PC-3 (cell line): Measurements from ENCODE around the gene MB. TPM values are rescaled to one million over a fixed set of nuclear protein-coding genes. Genes with fewer than 3 reads are reported as not detected.

Source experiments
- ATAC-seq: fragments of 200-7000 bp; cut with Tn5 transposase; 2 replicates; pipeline ENCODE4 v1.9.1; 2020; ENCODE audit warnings: mild to moderate bottlenecking, moderate library complexity
- BruUV-seq: library from RNA; stranded (reverse); fragments of 400-500 nt; replicated peaks from 2 replicates; lab custom pipeline; 2021; lab: Mats Ljungman, UMichigan
- CTCF ChIA-PET: fragments of 300-600 bp; sonication (Branson Sonifier 250); formaldehyde crosslinking; loops from one replicate; lab custom pipeline; 2022; ENCODE audit warnings: antibody characterized with exemption; lab: Charles Lee
- POLR2A ChIA-PET: fragments of 300-600 bp; sonication (Branson Sonifier 250); formaldehyde crosslinking; loops from one replicate; lab custom pipeline; 2022; ENCODE audit warnings: antibody characterized with exemption; ENCODE audit not compliant: unreplicated experiment; lab: Charles Lee
- DNase-seq: peaks from one replicate; pipeline ENCODE4 v3.0.0-alpha.2; 2015
- H2AFZ ChIP-seq: fragments of 300-600 bp; sonication (generic); 2 replicates; pipeline ENCODE4 v1.6.0; 2016; ENCODE audit warnings: antibody characterized with exemption, low read length
- H3F3A ChIP-seq: fragments of 300-600 bp; sonication (generic); one replicate; pipeline ENCODE4 v1.6.0; 2017; ENCODE audit warnings: antibody characterized with exemption, low read length, control low read depth, mild to moderate bottlenecking; ENCODE audit not compliant: unreplicated experiment
- H3K27ac ChIP-seq: fragments of 300-600 bp; sonication (generic); 2 replicates; pipeline ENCODE4 v1.5.1; 2016; ENCODE audit warnings: mild to moderate bottlenecking, low read length
- H3K27me3 ChIP-seq: fragments of 300-600 bp; sonication (generic); 2 replicates; pipeline ENCODE4 v1.6.1; 2016; ENCODE audit warnings: low read length, mixed read lengths
- H3K36me3 ChIP-seq: fragments of 300-600 bp; sonication (generic); 2 replicates; pipeline ENCODE4 v1.6.1; 2016; ENCODE audit warnings: low read depth, mixed run types, low read length, mixed read lengths
- H3K4me1 ChIP-seq: fragments of 300-600 bp; sonication (generic); 2 replicates; pipeline ENCODE4 v1.5.1; 2016; ENCODE audit warnings: low read length; ENCODE audit not compliant: insufficient read depth
- H3K4me2 ChIP-seq: fragments of 300-600 bp; sonication (generic); 2 replicates; pipeline ENCODE4 v1.6.0; 2016; ENCODE audit warnings: low read length
- H3K4me3 ChIP-seq: fragments of 300-600 bp; sonication (generic); 2 replicates; pipeline ENCODE4 v1.5.1; 2016; ENCODE audit warnings: mild to moderate bottlenecking, low read length, mixed read lengths
- H3K79me2 ChIP-seq: fragments of 300-600 bp; sonication (generic); 2 replicates; pipeline ENCODE4 v1.6.1; 2017; ENCODE audit warnings: low read length, mixed read lengths
- H3K9ac ChIP-seq: fragments of 300-600 bp; sonication (generic); 2 replicates; pipeline ENCODE4 v1.6.0; 2016; ENCODE audit warnings: mild to moderate bottlenecking, low read length
- H3K9me2 ChIP-seq: fragments of 300-600 bp; sonication (generic); replicated peaks from 2 replicates; pipeline ENCODE4 v1.6.1; 2016; ENCODE audit warnings: mixed run types, low read length, mixed read lengths
- H3K9me3 ChIP-seq: fragments of 300-600 bp; sonication (generic); 2 replicates; pipeline ENCODE4 v1.6.1; 2016; ENCODE audit warnings: low read length, mixed read lengths
- H4K20me1 ChIP-seq: fragments of 300-600 bp; sonication (generic); 2 replicates; pipeline ENCODE4 v1.6.1; 2016; ENCODE audit warnings: low read length, mixed read lengths
- CTCF ChIP-seq: fragments of 300-600 bp; sonication (generic); conservative IDR thresholded peaks from 2 replicates; pipeline ENCODE4 v1.5.1; 2017; ENCODE audit warnings: antibody characterized with exemption, low read depth, mild to moderate bottlenecking, low read length
- EZH2 ChIP-seq: fragments of 300-600 bp; sonication (generic); IDR thresholded peaks from one replicate; pipeline ENCODE4 v1.6.1; 2017; ENCODE audit warnings: antibody characterized with exemption, mild to moderate bottlenecking, low read length; ENCODE audit not compliant: unreplicated experiment
- EZH2phosphoT487 ChIP-seq: fragments of 300-600 bp; sonication (generic); IDR thresholded peaks from 2 replicates; pipeline ENCODE4 v1.6.1; 2018; ENCODE audit warnings: mild to moderate bottlenecking, antibody characterized with exemption, low read length, borderline replicate concordance
- intact Hi-C: fragments of 100-400 bp; cut with micrococcal nuclease; formaldehyde crosslinking; loops from 2 replicates; pipeline ENCODE4 v1.9.0; 2023
- total RNA-seq: library from RNA; depleted of rRNA; stranded (reverse); fragments of >200 nt; gene quantifications from 2 replicates; pipeline ENCODE4 v1.2.3, GENCODE V29; 2014

MB gene
- total RNA-seq, 1 experiment from 2014 or later = 14.6 TPM

- ChIA-PET POLR2A (no interaction called here), CTCF (no interaction called here)
- Histone ChIP-seq H2AFZ (no peak overlapping the region), H3K27ac (no peak overlapping the region), H3K4me3 (no peak overlapping the region), H3K4me1 (peaks cover 17% of the 10 kb centered on the region), H3K27me3 (no peaks in the 10 kb centered on the region), H3K79me2 (no peaks in the 10 kb centered on the region), H3K9ac (no peak overlapping the region), H3K4me2 (no peak overlapping the region), H3K9me3 (no peaks in the 10 kb centered on the region), H3K36me3 (no peaks in the 10 kb centered on the region), H4K20me1 (no peaks in the 10 kb centered on the region), H3K9me2 (no peaks in the 10 kb centered on the region), H3F3A (no peaks in the 10 kb centered on the region)
- ATAC-seq (no peak), DNase-seq (no peak)
- TF ChIP-seq CTCF (no peak), EZH2 (no peak), EZH2phosphoT487 (no peak)
- intact Hi-C loops = no loop called here
- BruUV-seq = no TSS peak
These were observed 25.2 kb upstream of the MB start for GRCh38 chr22:35642305-35642741.

- ATAC-seq (no peak), DNase-seq (no peak)
- intact Hi-C loops = no loop called here
- BruUV-seq = no TSS peak
- no peaks in the 10 kb centered on the region for H3K27me3 ChIP-seq
- H3K36me3 ChIP-seq = no peaks in the 10 kb centered on the region
- H3K27ac ChIP-seq = no peak overlapping the region
- H3K9ac ChIP-seq = no peak overlapping the region
- H2AFZ ChIP-seq = no peak overlapping the region
- H4K20me1 ChIP-seq = no peaks in the 10 kb centered on the region
- H3K4me1 ChIP-seq = peaks cover 10% of the 10 kb centered on the region
- H3K9me3 ChIP-seq = no peaks in the 10 kb centered on the region
- TF ChIP-seq EZH2 = no peak
- no peak for TF ChIP-seq CTCF
- no peak for TF ChIP-seq EZH2phosphoT487
- H3F3A ChIP-seq = no peaks in the 10 kb centered on the region
- H3K79me2 ChIP-seq = no peaks in the 10 kb centered on the region
- no peaks in the 10 kb centered on the region for H3K9me2 ChIP-seq
- no peak overlapping the region for H3K4me2 ChIP-seq
- ChIA-PET POLR2A (no interaction called here), CTCF (no interaction called here)
- no peak overlapping the region for H3K4me3 ChIP-seq
These were observed 24.5 kb upstream of the MB start for GRCh38 chr22:35641494-35642120.

GRCh38 chr22:35638410-35638809, 21.3 kb upstream of the MB start:
- no peak overlapping the region for H3K27ac ChIP-seq
- no peak for TF ChIP-seq CTCF
- TF ChIP-seq EZH2phosphoT487 = no peak
- TF ChIP-seq EZH2 = no peak
- H2AFZ ChIP-seq = no peak overlapping the region
- no peaks in the 10 kb centered on the region for H3K4me1 ChIP-seq
- no peaks in the 10 kb centered on the region for H3K9me2 ChIP-seq
- no peaks in the 10 kb centered on the region for H3K36me3 ChIP-seq
- no peaks in the 10 kb centered on the region for H3K9me3 ChIP-seq
- H3K4me2 ChIP-seq = no peak overlapping the region
- H3K27me3 ChIP-seq = no peaks in the 10 kb centered on the region
- DNase-seq (no peak), ATAC-seq (no peak)
- intact Hi-C loops = no loop called here
- BruUV-seq = no TSS peak
- POLR2A ChIA-PET = no interaction called here
- CTCF ChIA-PET = no interaction called here
- no peaks in the 10 kb centered on the region for H4K20me1 ChIP-seq
- H3K79me2 ChIP-seq = no peaks in the 10 kb centered on the region
- H3K4me3 ChIP-seq = no peak overlapping the region
- H3K9ac ChIP-seq = no peak overlapping the region
- H3F3A ChIP-seq = no peaks in the 10 kb centered on the region
